Uterus (tissue), 2 donors: ENCODE data around the gene RAC2.

Experiments used
- CTCF ChIP-seq, 4 experiments: fragments of 200-600 bp in 2 of 4; fragments of 450-650 bp in 2 of 4; sonication (generic) in 2 of 4; IDR thresholded peaks; one replicate each; pipeline ENCODE4 v1.5.1; 2016 to 2019; ENCODE audit warnings: antibody characterized with exemption in 4 of 4, mild to moderate bottlenecking in 2 of 4, moderate library complexity in 1 of 4
- POLR2A ChIP-seq, 2 donors: fragments of 450-650 bp; IDR thresholded peaks; one replicate each; pipeline ENCODE4 v1.6.1; 2016; ENCODE audit warnings: antibody characterized with exemption in 2 of 2, mild to moderate bottlenecking in 1 of 2, moderate library complexity in 1 of 2

GRCh38 chr22:37220543-37220981, 23.5 kb downstream of the RAC2 start:
- TF ChIP-seq POLR2A (IDR thresholded peaks at IDR 0.05) (no peak), CTCF (IDR thresholded peaks at IDR 0.05) (no peak)
